NCI-H526 (cell line): ENCODE results near the gene PAX5.

Experiments
- DNase-seq, 2 experiments: peaks; one replicate each; lab custom pipeline; 2025; lab: John Stamatoyannopoulos, UW

Gene PAX5

DNA sequence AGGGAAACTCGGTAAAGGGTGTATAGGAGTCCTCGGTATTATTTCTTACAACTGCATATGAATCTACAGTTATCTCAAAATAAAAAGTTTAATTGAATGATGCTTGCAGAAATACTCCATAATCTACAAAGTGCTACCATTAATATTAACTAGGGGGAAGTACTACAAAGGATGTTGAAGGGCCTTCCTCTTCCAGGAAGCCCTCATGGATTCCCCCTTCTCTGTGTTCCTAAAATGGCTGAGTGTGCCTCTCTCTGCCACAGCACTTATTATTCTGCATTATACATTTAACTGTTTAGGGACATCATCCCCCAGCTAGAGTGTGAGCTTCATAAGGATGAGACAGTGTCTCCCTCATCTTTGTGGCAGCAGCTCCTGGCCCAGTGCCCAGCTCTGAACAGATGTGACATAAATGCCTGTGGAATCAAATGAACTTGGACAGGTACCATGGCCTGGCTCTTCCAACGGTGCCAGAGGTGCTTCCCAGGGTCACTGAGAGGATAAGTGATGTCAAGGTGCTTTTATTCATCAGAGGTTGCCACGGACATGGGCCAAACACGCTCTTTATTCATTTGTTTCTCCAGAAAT is 99.5 kb downstream of the PAX5 start:
- DNase-seq = no peak

- no peak for DNase-seq
Observed at GRCh38 chr9:36933676-36934215, 100.3 kb downstream of the PAX5 start.

GRCh38 chr9:36932198-36932597 is 101.9 kb downstream of the PAX5 start:
- DNase-seq = no peak

- DNase-seq = no peak
Observed at GRCh38 chr9:36930941-36931340, 103.1 kb downstream of the PAX5 start.

- no peak for DNase-seq
Observed at GRCh38 chr9:36929350-36929675, 104.8 kb downstream of the PAX5 start.

DNA sequence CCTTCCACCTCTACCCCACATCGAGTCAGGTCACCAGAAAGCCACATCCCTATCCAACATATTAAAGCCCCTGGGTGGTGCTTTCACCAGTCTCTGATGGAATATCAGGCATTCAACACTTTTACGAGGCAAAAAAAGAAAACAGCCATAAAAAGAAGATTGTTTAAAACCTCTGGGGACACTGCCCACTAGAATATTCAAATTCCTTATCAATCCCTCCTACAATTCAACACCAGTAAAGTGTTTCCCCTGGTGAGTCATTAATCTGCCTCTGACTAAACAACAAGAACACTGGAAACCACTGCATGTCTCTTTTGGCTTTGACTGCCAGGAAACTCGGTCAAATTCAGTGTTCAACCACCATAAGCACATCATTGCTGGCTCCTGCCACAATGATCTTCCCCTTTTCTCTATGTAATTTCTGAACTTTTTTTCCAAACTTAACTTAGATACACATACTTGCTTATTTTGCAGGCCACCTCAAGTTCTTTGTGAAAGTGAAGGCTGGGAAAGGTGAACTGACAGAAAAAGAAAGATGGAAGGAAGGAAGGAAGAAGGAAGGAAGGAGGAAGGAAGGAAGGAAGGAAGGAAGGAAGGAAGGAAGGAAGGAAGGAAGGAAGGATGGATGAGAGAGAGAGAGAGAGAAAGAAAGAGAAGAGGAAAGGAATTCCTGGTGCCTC is 105.3 kb downstream of the PAX5 start:
- peak; percentile 34 to 51 for DNase-seq

DNA sequence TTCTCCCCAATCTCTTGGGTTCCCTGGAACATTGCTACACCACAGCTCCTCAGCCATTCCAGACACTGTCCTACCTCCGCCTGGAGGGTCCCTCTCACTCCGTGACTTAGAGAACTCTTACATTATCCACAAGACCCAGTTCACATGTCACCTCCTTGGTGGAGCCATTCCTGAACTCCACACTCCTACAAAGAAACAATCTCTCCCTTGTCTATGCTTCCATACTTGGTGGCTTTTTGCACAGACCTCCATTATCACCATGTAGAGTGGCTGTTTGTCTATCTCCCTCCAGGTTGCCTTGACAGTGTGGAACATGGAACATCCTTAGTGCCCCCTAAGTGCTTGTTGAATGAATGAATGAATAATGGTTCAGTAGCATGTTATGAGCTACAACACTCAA is 105.9 kb downstream of the PAX5 start:
- no peak for DNase-seq

GRCh38 chr9:36924757-36925432 is 109.2 kb downstream of the PAX5 start:
- no peak for DNase-seq

GRCh38 chr9:36924071-36924470 is 110.0 kb downstream of the PAX5 start:
- DNase-seq = no peak

DNA sequence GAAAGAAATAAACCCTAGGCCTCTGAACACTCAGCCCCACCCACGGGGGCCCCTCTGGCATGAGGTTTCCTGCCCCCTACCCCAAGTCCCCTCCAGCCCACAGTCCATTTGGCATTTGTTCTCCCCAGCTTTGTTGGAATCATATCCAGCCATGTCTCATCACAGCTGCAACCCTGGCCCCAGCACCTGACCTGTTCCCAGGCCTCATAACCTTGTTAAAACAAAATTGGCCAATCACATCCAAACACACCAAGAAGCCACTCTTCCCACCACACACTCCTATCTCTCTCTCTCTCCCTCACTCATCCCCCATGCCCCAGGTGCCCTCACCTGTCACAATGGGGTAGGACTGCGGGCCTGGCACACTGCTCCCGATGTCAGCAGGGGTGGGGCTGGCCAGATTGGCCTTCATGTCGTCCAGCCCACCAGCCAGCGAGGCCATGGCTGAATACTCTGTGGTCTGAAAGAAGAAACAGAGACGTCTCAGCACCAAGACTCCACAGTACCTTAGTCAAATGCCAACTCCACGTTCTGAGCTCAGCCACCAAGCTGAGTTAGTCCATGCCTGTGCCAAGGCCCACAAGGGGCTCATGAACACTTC is 110.9 kb downstream of the PAX5 start:
- no peak for DNase-seq

GRCh38 chr9:36922548-36922947 is 111.5 kb downstream of the PAX5 start:
- DNase-seq = no peak

- DNase-seq = no peak
Observed at GRCh38 chr9:36914212-36914577, 119.9 kb downstream of the PAX5 start.

DNA sequence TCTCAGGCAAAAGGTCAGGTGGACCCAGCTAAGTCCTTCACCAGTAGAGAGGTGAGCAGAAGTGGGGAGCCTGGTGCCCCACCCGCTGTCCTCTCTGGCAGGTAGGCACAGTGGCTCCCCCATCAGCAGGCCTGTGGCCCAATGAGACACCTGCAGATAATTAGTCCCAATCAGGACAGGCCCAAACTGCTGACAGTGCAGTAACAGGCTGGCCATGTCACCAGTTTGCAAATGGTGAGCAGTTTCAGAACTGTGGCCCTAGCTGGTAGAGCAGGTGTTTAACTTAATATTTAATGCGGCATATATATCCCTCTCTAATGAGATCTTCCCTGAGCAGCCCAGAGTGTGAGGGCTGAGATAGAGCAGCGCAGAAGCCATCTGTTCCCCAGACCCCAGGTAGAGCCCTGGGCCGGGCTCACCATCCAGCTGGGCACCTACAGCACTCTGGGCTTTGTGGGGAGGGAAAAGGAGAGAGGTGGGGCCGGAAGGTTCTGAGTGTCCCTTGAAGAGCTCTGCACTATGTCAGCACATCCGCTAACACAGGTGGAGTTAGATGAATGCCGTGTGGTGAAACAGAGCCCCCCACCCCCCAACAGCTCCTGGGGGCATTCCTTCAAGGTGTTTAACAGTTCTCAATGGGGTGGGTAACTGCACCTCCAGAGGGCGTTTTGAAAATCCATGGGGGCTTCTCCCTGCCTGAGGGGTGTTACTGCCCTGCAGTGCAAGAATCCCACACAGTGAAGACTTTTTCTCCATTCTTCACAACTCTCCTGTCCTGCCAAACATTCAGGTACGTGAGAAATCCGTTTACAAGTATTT is 120.5 kb downstream of the PAX5 start:
- DNase-seq = no peak

DNA sequence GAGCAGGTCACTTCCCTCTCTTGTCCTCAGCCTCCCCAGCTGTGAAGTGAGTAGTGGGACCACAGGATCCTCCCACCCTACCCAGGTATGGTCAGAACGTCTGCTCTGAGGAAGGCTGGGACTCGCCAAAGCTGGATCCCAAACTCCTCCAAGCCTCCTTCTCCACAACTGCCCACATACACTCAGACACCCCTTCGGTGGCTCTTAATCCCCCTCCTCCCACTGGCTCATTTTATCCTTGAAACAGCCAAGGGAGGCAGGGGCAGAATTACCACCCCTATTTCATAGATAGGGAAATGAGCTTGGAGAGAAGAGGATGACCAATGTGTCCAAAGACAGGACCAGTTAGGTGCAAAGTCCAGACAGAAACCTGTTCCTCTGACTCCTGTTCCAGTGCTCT is 121.4 kb downstream of the PAX5 start:
- DNase-seq = no peak

- DNase-seq = no peak
Observed at GRCh38 chr9:36911601-36912412, 122.3 kb downstream of the PAX5 start.

DNA sequence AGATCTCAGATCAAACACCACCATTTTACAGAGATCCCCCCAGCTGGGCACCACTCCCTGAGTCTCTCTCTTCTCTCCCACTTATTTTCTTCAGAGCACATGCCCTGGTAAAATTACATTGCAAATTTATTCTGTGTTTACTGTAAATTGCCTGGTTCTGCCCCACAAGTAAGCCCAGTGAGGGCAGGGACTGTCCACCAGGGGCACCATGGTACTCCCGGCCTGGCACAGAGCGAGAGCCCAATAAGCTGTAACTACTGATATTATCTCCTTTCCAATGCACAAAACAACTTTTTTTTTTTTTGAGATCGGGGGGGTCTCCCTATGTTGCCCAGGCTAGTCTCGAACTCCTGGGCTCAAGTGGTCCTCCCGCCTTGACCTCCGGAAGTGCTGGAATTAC is 123.0 kb downstream of the PAX5 start:
- DNase-seq = no peak

- no peak for DNase-seq
Observed at GRCh38 chr9:36906492-36906891, 127.6 kb downstream of the PAX5 start.

GRCh38 chr9:36905101-36906066 is 128.7 kb downstream of the PAX5 start:
- DNase-seq = peak in 1 of 2 experiments; percentile 21

- no peak for DNase-seq
Observed at GRCh38 chr9:36903541-36904435, 130.3 kb downstream of the PAX5 start.
